ENCODE results near the gene NKX2-1.
"Not testable (repeated sequence)": the region's sequence is repeated elsewhere in the genome, so short reads cannot be mapped to it uniquely, and the experiment has no call there.

NKX2-1 gene

DNA sequence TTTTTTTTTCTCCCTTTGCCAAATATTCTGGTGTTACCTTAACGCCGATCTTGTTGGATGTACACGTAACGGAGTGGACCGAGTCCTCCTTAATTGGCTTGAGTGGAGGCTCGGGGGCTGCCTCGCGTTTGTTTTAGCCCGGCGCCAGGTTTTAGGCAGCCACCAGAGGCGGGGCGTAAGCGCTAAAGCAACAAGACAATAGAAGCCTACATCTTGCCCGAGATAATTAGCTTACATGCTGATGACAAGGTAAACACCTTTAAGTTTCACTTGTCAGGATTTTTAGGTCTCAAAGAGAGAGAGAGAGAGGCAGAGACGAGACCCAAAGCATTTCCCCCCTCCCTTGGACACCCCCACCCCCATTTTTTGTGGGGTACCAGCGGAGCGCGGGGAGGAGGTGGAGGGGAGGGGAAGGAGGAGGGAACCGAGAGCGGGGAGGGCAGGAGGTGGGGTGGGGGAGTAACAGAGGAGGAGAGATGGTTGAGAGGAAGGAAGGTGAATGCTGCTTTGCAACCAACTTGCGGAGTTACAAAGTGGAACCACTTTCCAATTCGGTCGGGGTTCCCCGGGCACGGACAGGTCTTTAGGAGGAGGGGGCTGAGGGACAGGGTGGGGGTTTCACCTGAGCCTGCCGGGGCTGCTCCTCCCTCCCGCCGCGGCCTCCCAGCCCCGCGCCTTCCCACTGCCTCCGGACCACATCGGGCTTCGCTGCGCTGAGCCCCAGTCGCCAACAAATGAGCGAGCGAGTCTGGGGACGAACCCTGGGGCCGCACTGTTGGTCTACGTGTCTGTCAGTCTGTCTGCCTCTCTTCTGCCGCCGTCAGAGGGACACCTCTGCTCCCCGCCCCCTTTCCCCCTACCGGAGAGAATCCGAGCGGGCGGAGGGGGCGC lies at the start of gene NKX2-1:
Gene NKX2-1, minus strand, starts transcription at position 802 of the 891 bp plus-strand sequence. Its CDS starts 103 bp downstream, at position 699.
- no peak for DNase-seq

DNA sequence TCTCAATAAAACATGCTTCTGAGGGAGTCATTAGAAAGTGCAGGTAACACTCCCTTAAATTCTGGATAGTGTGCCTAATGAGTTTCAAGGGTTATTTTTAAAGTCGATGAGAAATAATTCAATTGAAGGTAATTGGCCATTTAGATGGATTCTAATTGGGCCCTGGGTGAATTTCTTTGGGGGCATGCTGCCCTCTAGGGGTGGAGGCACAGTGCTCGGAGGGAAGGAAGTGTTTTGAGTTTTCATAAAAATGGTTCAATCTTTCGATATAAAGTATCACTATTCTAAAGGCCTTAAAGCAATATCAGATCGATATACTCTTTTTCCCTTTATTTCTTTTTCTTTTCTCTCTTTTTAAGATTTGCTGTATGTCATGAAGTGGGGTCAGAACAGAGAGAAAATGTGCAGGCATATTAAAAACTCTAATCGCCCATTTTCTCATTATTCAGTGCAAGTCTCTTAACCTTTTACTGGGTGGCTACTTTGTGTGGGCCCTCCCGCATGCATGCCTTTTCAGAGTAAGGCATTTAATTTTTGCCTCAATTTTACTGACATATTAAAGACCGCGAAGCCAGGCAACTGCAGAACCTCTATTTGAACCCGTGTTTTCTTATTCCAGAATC lies 36.9 kb upstream of the NKX2-1 start:
- no peak for DNase-seq

DNA sequence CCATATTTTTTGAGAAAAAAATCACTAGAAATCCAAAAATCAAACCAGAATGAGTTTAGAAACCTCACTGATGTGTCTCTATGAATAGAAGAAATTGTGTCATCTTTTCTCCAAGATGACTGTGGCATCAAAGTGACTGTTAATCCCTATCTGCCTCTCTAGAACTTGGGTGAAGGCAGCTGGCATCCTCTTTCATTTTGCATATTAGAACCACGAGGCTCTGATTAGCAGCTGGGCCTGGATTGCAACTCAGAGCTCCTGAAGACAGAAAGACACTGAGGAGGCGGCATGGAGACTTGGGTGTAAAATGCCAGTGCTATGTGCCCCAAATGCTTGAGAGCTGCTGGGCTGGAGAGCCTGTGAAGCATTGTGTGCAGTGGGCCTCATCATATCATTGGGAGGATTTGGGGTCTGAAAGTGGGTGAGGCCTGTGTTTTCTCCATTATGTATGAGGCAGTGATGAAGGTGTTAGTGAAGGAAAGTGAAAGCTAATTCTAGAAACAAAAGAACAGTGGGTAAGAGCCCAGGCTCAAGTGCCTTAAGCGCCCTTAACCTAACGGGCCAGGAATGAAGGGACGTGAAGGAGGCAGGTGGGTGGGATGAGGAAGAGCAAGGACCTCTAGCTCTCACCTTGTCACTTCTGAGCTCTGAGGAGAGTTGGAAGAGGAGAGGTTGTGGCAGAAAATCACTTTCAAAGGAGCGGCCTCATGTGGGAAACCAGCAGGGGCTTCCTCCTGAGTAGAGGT lies 36.1 kb upstream of the NKX2-1 start:
- DNase-seq = no peak

DNA sequence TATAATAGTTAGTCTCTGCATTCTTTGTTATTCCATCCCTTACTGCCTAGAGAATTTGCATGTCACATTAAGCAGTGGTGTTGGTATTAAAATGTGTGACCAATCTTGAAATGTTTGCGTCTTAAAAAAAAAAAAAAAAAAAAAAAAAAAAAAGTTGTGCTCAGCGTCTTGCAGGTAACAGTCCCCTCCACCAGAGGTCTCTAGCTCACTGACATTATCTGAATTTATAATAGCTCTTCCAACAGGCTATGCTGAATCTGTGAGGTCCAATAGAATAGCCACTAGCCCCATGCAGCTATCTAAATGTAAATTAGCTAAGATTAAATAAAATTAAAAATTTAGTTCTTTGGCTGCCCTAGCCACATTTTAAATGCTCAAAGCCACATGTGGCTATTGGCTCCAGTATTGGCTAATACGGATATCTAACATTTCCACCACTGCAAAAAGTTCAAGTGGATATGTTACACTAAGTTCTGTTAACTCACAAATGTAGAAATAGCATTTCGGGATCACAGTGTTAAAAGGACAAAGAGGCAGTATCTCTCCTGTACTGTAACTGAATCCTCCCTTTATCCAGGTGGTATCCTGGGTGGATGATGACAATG lies 33.7 kb upstream of the NKX2-1 start:
- DNase-seq = no peak

GRCh38 chr14:36550899-36551298 lies 30.9 kb upstream of the NKX2-1 start:
- DNase-seq = no peak

DNA sequence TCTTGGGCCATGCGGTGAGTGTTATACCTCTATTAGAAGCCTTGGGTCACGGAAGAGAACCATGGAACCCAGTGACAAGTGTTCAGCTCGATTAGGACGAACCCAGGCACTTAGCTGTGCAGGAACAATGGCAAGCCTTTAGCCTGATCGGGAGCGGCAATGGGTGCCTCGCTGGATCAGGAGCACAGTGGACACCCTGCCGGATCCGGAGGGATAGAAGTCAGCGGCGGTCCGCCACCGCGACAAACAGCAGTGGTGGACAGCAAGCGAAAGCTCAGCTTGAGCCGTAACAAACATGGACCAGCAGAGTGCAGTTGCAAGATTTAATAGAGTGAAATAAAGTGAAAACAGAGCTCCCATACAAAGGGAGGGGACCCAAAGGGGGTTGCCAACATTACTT lies 24.2 kb upstream of the NKX2-1 start:
- not testable (repeated sequence) for DNase-seq

- no peak for DNase-seq
These were observed 18.0 kb upstream of the NKX2-1 start for GRCh38 chr14:36538051-36538450.

- DNase-seq = no peak
These were observed 9.0 kb upstream of the NKX2-1 start for GRCh38 chr14:36529062-36529461.

DNA sequence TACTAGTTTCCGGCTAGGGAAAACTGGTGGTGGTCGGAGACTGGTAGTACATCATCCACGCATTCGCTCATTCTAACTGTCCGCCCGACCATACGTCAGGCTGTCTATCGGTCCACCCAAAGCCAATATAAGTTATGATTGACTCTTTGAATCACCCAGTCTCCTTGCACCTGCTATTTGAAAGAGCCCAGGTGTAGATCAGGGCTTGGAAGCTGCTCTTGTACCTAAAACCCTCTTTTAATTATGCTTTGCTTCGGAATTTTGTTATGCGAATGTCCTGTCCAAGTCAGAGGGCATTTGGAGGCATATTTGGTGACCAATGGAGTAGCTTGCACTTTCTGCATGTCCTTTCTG lies 5.7 kb upstream of the NKX2-1 start:
- no peak for DNase-seq

- no peak for DNase-seq
These were observed 5.1 kb upstream of the NKX2-1 start for GRCh38 chr14:36524874-36525745.

DNA sequence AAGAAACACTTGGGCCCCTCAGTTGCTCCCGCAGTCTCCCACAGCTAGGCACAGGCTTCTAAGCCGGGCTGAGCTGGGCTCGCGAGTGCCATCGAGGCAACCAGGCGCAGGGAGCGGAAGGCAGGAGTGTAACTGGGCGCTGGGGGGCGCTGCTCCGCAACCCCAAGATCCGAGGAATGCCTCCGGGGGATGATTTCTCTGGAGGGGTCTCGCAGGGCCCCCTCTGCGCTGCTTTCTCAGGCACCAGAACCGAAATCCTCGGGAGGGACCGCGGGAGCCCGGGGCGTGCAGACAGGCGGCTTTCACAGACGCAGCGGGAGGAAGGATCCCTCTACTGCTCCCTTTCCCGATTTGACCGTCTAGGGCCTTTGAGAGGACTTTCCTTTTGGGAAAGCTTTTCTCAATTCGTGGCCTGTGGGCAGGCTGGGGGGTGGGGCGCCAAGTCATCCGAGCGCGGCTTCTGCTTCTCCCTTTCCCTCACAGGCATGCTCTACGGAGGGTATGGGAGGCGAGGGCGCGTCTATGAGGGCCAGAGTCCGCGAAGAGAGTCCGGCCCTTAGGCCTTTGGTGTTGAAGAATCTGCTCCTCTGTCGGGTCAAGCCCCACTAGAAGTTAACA lies 4.3 kb upstream of the NKX2-1 start:
- no peak for DNase-seq

GRCh38 chr14:36522972-36523715 lies 3.1 kb upstream of the NKX2-1 start:
- DNase-seq = no peak

GRCh38 chr14:36522347-36522971 lies 2.4 kb upstream of the NKX2-1 start:
- DNase-seq = no peak

DNA sequence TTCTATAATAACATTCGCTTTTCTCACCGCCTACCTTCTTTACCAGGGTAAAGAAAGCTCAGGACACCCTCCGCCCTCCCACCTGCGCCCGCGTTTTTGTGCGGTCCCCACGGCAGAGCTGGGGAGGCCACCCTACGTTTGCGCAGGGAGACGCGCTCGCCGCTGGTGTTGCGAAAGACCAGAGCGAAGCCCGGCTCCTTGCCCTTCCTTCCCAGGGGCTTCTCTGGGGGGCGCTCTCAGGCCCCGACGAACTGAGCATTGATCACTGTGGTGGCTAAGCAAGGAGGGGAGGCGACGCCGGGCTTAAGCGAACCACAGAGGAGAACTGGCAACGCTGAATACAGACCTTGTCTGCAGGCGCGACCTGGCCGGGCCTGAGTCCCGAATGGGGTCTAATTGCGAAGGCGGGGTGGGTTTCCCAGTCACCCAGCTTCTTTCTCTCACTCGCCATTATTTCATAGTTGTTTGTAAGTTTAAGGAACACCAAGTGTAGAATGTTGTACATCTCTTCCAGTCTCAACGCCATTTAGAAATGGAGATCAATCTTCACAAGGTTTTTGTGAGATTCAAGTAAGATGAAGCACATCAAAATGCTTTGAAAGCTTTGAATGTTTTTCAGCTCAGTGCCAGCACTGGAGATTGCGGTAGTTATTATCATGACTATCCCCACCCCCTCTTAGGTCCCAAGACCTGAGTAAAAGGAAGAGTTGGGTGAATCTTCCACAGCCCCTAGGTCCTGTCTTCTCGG lies 1.7 kb upstream of the NKX2-1 start:
- DNase-seq = no peak

- no peak for DNase-seq
These were observed 831 bp upstream of the NKX2-1 start for GRCh38 chr14:36520601-36521525.

GRCh38 chr14:36518586-36519430 lies 1.2 kb downstream of the NKX2-1 start:
- no peak for DNase-seq

GRCh38 chr14:36518031-36518585 lies 1.9 kb downstream of the NKX2-1 start:
- DNase-seq = no peak
